IMR-90 (cell line): ENCODE results near the gene SDHA. TPM values are rescaled to one million over a fixed set of nuclear protein-coding genes. Genes with fewer than 3 reads are reported as not detected.
"Not testable (repeated sequence)": the region's sequence is repeated elsewhere in the genome, so short reads cannot be mapped to it uniquely, and the experiment has no call there.

Experiments used
- ATAC-seq: fragments of 200-7000 bp; cut with Tn5 transposase; 2 replicates; pipeline ENCODE4 v1.9.1; 2020; ENCODE audit warnings: low read depth, mild to moderate bottlenecking, moderate library complexity
- BruUV-seq: library from RNA; stranded (reverse); fragments of 400-500 nt; replicated peaks from 2 replicates; lab custom pipeline; 2021; lab: Mats Ljungman, UMichigan
- CTCF ChIA-PET: fragments of 300-600 bp; formaldehyde crosslinking; extraction: SDS; loops from one replicate; lab custom pipeline; 2021; ENCODE audit warnings: antibody characterized with exemption; lab: Yijun Ruan, JAX
- POLR2A ChIA-PET: fragments of 300-600 bp; sonication (Branson Sonifier 250); formaldehyde crosslinking; loops from one replicate; lab custom pipeline; 2022; ENCODE audit warnings: antibody characterized with exemption; ENCODE audit not compliant: unreplicated experiment; lab: Charles Lee
- DNase-seq: peaks from one replicate; pipeline ENCODE4 v3.0.0; 2013
- H2AFZ ChIP-seq: replicated peaks from 2 replicates; pipeline ENCODE3; 2013; ENCODE audit warnings: low read length, mild to moderate bottlenecking; ENCODE audit not compliant: poor library complexity
- H2AK5ac ChIP-seq: 2 replicates; pipeline ENCODE4 v1.6.1; 2013; ENCODE audit warnings: low read depth, low read length, inconsistent platforms
- H2AK9ac ChIP-seq: replicated peaks from 2 replicates; pipeline ENCODE3; 2013; ENCODE audit warnings: mild to moderate bottlenecking, low read depth, low read length, moderate library complexity; ENCODE audit not compliant: poor library complexity
- H2BK120ac ChIP-seq: 2 replicates; pipeline ENCODE4 v1.6.1; 2013; ENCODE audit warnings: low read depth, low read length, inconsistent platforms
- H2BK15ac ChIP-seq: 3 replicates; pipeline ENCODE4 v1.6.1; 2013; ENCODE audit warnings: low read depth, low read length, inconsistent platforms
- H2BK20ac ChIP-seq: 2 replicates; pipeline ENCODE4 v1.6.1; 2013; ENCODE audit warnings: low read depth, mild to moderate bottlenecking, inconsistent platforms, low read length, moderate library complexity
- H2BK5ac ChIP-seq: 2 replicates; pipeline ENCODE4 v1.6.1; 2013; ENCODE audit warnings: mild to moderate bottlenecking, low read depth, low read length, inconsistent platforms; ENCODE audit not compliant: poor library complexity, severe bottlenecking
- H3K14ac ChIP-seq: replicated peaks from 2 replicates; pipeline ENCODE4 v1.6.1; 2013; ENCODE audit warnings: low read depth, low read length, inconsistent platforms
- H3K18ac ChIP-seq: 2 replicates; pipeline ENCODE4 v1.6.1; 2013; ENCODE audit warnings: low read depth, low read length, control low read depth
- H3K23ac ChIP-seq: 2 replicates; pipeline ENCODE4 v1.6.1; 2013; ENCODE audit warnings: low read depth, low read length, inconsistent platforms
- H3K27ac ChIP-seq: 2 replicates; pipeline ENCODE4 v1.5.1; 2013; ENCODE audit warnings: mild to moderate bottlenecking, control low read depth, low read length; ENCODE audit not compliant: insufficient read depth
- H3K27me3 ChIP-seq: 2 replicates; pipeline ENCODE4 v1.6.1; 2013; ENCODE audit warnings: low read length; ENCODE audit not compliant: control insufficient read depth, insufficient read depth
- H3K36me3 ChIP-seq: 2 replicates; pipeline ENCODE4 v1.6.1; 2013; ENCODE audit warnings: low read length, mixed read lengths; ENCODE audit not compliant: control insufficient read depth, insufficient read depth
- H3K4ac ChIP-seq: 2 replicates; pipeline ENCODE4 v1.6.1; 2013; ENCODE audit warnings: low read depth, low read length, inconsistent platforms
- H3K4me1 ChIP-seq: 2 replicates; pipeline ENCODE4 v1.6.1; 2013; ENCODE audit warnings: low read length, mixed read lengths; ENCODE audit not compliant: control insufficient read depth, insufficient read depth
- H3K4me2 ChIP-seq: 2 replicates; pipeline ENCODE4 v1.6.1; 2013; ENCODE audit warnings: low read depth, mild to moderate bottlenecking, control low read depth, low read length, moderate library complexity
- H3K4me3 ChIP-seq: 2 replicates; pipeline ENCODE4 v1.5.1; 2013; ENCODE audit warnings: low read depth, mild to moderate bottlenecking, control low read depth, low read length, moderate library complexity; ENCODE audit not compliant: insufficient read depth
- H3K56ac ChIP-seq: 2 replicates; pipeline ENCODE4 v1.6.1; 2013; ENCODE audit warnings: low read length, inconsistent platforms; ENCODE audit not compliant: insufficient read depth; ENCODE audit errors: extremely low read depth
- H3K79me1 ChIP-seq, 2 experiments: 2 replicates each; pipeline ENCODE4 v1.6.1; 2013; ENCODE audit warnings: low read length in 2 of 2, inconsistent platforms in 1 of 2, low read depth in 1 of 2
- H3K9ac ChIP-seq: 2 replicates; pipeline ENCODE4 v1.6.1; 2013; ENCODE audit warnings: low read depth, low read length, control low read depth
- H3K9me1 ChIP-seq: 2 replicates; pipeline ENCODE4 v1.6.1; 2013; ENCODE audit warnings: low read length, inconsistent platforms; ENCODE audit not compliant: insufficient read depth
- H3K9me3 ChIP-seq: 2 replicates; pipeline ENCODE4 v1.6.1; 2013; ENCODE audit warnings: low read length; ENCODE audit not compliant: control insufficient read depth, insufficient read depth
- H4K20me1 ChIP-seq: 2 replicates; pipeline ENCODE4 v1.6.1; 2013; ENCODE audit warnings: low read length, inconsistent platforms; ENCODE audit not compliant: insufficient read depth
- H4K5ac ChIP-seq: 2 replicates; pipeline ENCODE4 v1.6.1; 2013; ENCODE audit warnings: mild to moderate bottlenecking, low read depth, low read length, control low read depth
- H4K8ac ChIP-seq, 2 experiments: 2 replicates each; pipeline ENCODE4 v1.6.1; 2013; ENCODE audit warnings: low read depth in 2 of 2, low read length in 2 of 2, control low read depth in 1 of 2, inconsistent platforms in 1 of 2
- H4K91ac ChIP-seq: 2 replicates; pipeline ENCODE4 v1.6.1; 2013; ENCODE audit warnings: low read depth, low read length, inconsistent platforms; ENCODE audit not compliant: insufficient read depth
- WGBS, 2 experiments: methylation state at CpG; one replicate each; pipeline versions ENCODE4 v1.1.5 to v1.1.7; 2013; ENCODE audit warnings: missing lambda C conversion rate in 2 of 2; ENCODE audit not compliant: insufficient read length in 1 of 2; ENCODE audit errors: extremely low coverage in 2 of 2; 5-methylcytosine and 5-hydroxymethylcytosine counted together
- dilution Hi-C: fragments of 300-500 bp; cut with HindIII; formaldehyde crosslinking; loops from one replicate; pipeline ENCODE4 v1.14.3; 2018; ENCODE audit warnings: low sequenced_read_pairs; ENCODE audit not compliant: unreplicated experiment
- in situ Hi-C: fragments of 300-500 bp; cut with MboI; formaldehyde crosslinking; loops from 3 replicates; pipeline ENCODE4 v1.14.3; 2019; ENCODE audit warnings: low sequenced_read_pairs, inconsistent platforms, mixed read lengths
- intact Hi-C: fragments of 100-400 bp; cut with micrococcal nuclease; formaldehyde crosslinking; loops from 2 replicates; pipeline ENCODE4 v1.10.0; 2022
- polyA plus RNA-seq, 3 experiments: library from polyadenylated mRNA; depleted of rRNA; stranded (reverse); fragments of >200 nt; gene quantifications; 2 replicates each; pipeline ENCODE4 v1.2.3, GENCODE V29; 2012; ENCODE audit warnings: low replicate concordance in 1 of 3
- total RNA-seq: library from RNA; depleted of rRNA; stranded (reverse); fragments of >200 nt; gene quantifications from 2 replicates; pipeline ENCODE4 v1.2.3, GENCODE V29; 2012

Gene SDHA
- total and polyA plus RNA-seq, 2 of the 4 experiments (the other 2 are of a cell fraction), result 105 to 121 TPM

DNA sequence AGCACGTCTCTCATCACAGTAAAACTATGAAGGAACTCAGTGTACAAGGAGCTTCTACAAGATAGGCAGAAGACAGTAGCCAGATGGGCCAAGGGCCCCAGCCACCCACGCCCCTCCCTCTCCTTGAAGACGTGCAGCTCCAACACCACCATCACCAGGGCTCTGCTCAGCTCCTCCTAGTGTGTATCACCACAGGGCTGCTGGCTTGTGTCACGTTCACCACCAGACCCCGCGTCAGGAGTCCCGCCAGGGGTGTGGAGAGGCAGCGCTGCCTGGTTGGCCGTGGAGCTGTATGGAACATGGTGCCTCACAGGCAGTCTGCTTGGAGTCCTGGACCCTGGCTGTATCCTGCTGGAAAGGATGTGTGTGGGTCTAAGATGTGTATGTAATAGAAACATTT, 32.3 kb downstream of the SDHA start:
- WGBS, 2 experiments, result no CpG with 5 or more reads among the region's 9 CpGs

DNA sequence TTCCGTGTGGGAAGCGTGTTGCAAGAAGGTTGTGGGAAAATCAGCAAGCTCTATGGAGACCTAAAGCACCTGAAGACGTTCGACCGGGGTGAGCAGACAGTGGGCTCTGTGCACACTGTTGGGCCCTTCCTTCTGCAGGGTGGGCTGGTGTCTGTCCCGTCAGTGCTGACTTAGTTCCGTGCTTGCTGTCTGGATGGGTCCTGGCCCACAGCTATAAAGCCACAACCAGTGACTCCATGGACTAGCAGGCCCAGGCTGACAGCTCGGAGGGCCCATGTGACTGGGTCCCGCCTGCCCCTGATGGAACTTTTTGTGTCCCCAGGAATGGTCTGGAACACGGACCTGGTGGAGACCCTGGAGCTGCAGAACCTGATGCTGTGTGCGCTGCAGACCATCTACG, 32.9 kb downstream of the SDHA start:
- H2AK5ac ChIP-seq, H3K4me2 ChIP-seq, H3K4me1 ChIP-seq, H3K56ac ChIP-seq, intact Hi-C loops, H4K5ac ChIP-seq, H3K14ac ChIP-seq, H3K27ac ChIP-seq, H3K18ac ChIP-seq, H3K9me3 ChIP-seq, DNase-seq, H3K9me1 ChIP-seq, ATAC-seq, H3K23ac ChIP-seq, H2AK9ac ChIP-seq, H3K79me1 ChIP-seq, H3K9ac ChIP-seq, CTCF ChIA-PET, H3K4ac ChIP-seq, H4K91ac ChIP-seq, BruUV-seq, H2BK5ac ChIP-seq, POLR2A ChIA-PET, H2BK15ac ChIP-seq, H2AFZ ChIP-seq, H2BK20ac ChIP-seq, in situ Hi-C loops, H2BK120ac ChIP-seq, dilution Hi-C loops, H3K4me3 ChIP-seq, H3K27me3 ChIP-seq, H4K20me1 ChIP-seq, H4K8ac ChIP-seq: not testable (repeated sequence)
- H3K36me3 ChIP-seq, result peaks cover 29% of the 10 kb centered on the region
- WGBS, 2 experiments, result no CpG with 5 or more reads among the region's 12 CpGs

More for the DNA sequence above, 32.3 kb downstream of the SDHA start:
- H2BK15ac ChIP-seq, H2BK120ac ChIP-seq, H2BK5ac ChIP-seq, H2AK9ac ChIP-seq, H3K4me2 ChIP-seq, H4K91ac ChIP-seq, DNase-seq, POLR2A ChIA-PET, in situ Hi-C loops, ATAC-seq, H4K8ac ChIP-seq, H2AK5ac ChIP-seq, H3K23ac ChIP-seq, BruUV-seq, H3K9me1 ChIP-seq, H3K18ac ChIP-seq, H4K20me1 ChIP-seq, H2BK20ac ChIP-seq, H3K27ac ChIP-seq, H3K56ac ChIP-seq, H4K5ac ChIP-seq, intact Hi-C loops, H3K14ac ChIP-seq, H3K79me1 ChIP-seq, H3K27me3 ChIP-seq, H3K4me1 ChIP-seq, H3K9me3 ChIP-seq, H2AFZ ChIP-seq, H3K4ac ChIP-seq, H3K4me3 ChIP-seq, CTCF ChIA-PET, dilution Hi-C loops, H3K9ac ChIP-seq: not testable (repeated sequence)
- H3K36me3 ChIP-seq, result peaks cover 30% of the 10 kb centered on the region
